Gastroesophageal sphincter (tissue), 4 donors: ENCODE data around the gene HAPSTR1. TPM values are rescaled to one million over a fixed set of nuclear protein-coding genes. Genes with fewer than 3 reads are reported as not detected.
A peak's percentile ranks its signal among the peaks of the same experiment; 100 is the strongest.
"Not testable (repeated sequence)": the region's sequence is repeated elsewhere in the genome, so short reads cannot be mapped to it uniquely, and the experiment has no call there.

Experiments
- ATAC-seq: fragments of 150-250 bp; one replicate; pipeline ENCODE4 v1.9.1; 2016; ENCODE audit warnings: mild to moderate bottlenecking, moderate library complexity
- H3K27ac ChIP-seq, 4 donors: fragments of 200-600 bp; sonication (generic) in 3 of 4; 1 replicate in 3 of 4; 2 replicates in 1 of 4; pipeline ENCODE4 v1.5.1; 2016 to 2019
- H3K27me3 ChIP-seq: fragments of 200-600 bp; sonication (generic); one replicate; pipeline ENCODE4 v1.5.1; 2019
- H3K36me3 ChIP-seq, 2 donors: fragments of 200-600 bp; sonication (generic); one replicate each; pipeline ENCODE4 v1.5.1; 2019; ENCODE audit warnings: control low read depth in 1 of 2
- H3K4me1 ChIP-seq, 3 donors: fragments of 200-600 bp; sonication (generic); 1 replicate in 2 of 3; 2 replicates in 1 of 3; pipeline ENCODE4 v1.5.1; 2016 to 2019; ENCODE audit warnings: control low read depth in 2 of 3
- H3K4me3 ChIP-seq, 2 donors: fragments of 200-600 bp; sonication (generic); one replicate each; pipeline ENCODE4 v1.5.1; 2019; ENCODE audit warnings: mild to moderate bottlenecking in 1 of 2, moderate library complexity in 1 of 2
- H3K9me3 ChIP-seq, 3 donors: fragments of 200-600 bp; sonication (generic); one replicate each; pipeline ENCODE4 v1.5.1; 2017 to 2019; ENCODE audit warnings: control low read depth in 2 of 3
- EP300 ChIP-seq: sonication (generic); formaldehyde crosslinking; IDR thresholded peaks from one replicate; pipeline ENCODE4 v1.6.1; 2017; ENCODE audit warnings: antibody characterized with exemption, mild to moderate bottlenecking
- POLR2A ChIP-seq, 2 donors: fragments of 450-650 bp; IDR thresholded peaks; one replicate each; pipeline ENCODE4 v1.6.1; 2017; ENCODE audit warnings: antibody characterized with exemption in 2 of 2, mild to moderate bottlenecking in 2 of 2, moderate library complexity in 1 of 2
- POLR2AphosphoS5 ChIP-seq: sonication (generic); formaldehyde crosslinking; IDR thresholded peaks from one replicate; pipeline ENCODE4 v1.6.1; 2017; ENCODE audit warnings: antibody characterized with exemption
- WGBS, 2 donors: methylation state at CpG; one replicate each; pipeline ENCODE4 v1.1.5; 2018; ENCODE audit warnings: low coverage in 1 of 2; 5-methylcytosine and 5-hydroxymethylcytosine counted together
- total RNA-seq, 4 donors: library from RNA; depleted of rRNA; stranded (reverse); fragments of >200 nt; gene quantifications; one replicate each; pipeline ENCODE4 v1.1.0, GENCODE V29; 2016
- TF ChIP-seq, protein P1 (sequence below), 4 experiments: fragments of 200-600 bp in 2 of 4; fragments of 450-650 bp in 2 of 4; sonication (generic) in 1 of 4; IDR thresholded peaks; one replicate each; pipeline ENCODE4 v1.5.1; 2017 to 2019; ENCODE audit warnings: antibody characterized with exemption in 4 of 4, mild to moderate bottlenecking in 2 of 4, moderate library complexity in 2 of 4

The HAPSTR1 gene
- total RNA-seq, 4 donors from 2014 or later, result 58.9 to 78.3 (median 64.7) TPM

DNA sequence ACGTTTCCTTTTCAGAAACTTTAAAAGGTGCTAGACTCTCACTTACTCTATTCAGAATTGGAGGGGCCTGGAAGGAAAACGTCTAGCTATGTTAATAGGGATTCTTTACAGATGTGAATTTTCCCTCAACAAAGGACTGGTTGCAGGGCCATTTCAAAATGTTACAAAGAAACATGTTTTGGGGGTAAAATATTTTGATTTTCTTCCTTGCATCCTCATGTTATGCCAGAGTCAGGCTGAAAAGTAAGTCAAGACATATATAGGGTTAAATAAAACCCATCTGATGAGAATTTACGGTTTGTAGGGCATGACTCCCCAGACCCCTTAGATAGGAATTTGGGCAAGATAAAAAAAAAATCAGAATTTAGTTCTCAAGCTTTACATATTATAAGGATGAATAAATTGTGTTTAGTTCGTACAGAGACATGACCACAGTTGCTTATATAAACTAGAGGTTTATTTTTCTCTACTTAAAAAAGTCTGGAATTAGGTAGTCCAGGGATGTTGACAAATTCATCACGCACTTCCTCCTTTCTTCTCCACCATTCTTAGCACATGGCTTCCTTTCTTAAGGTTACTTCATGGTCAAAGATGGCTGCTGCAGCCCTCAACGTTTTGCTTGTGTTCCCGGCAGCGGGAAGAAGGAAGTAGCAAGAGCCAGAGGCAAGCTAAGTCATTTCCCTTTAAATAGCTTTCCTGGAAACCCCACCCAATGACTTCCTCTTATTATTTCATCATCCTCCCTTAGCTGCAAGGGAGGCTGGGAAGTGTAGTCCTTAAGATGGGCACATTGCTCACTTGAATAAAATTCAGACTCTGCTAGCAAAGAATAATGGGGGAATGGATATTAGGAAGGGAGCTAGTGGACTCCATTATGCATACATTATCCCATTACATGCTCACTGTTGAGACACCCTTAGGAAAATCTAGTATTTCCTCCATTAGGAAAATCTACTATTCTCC is 12.7 kb upstream of the HAPSTR1 start:
- not testable (repeated sequence) for H3K9me3 ChIP-seq, H3K4me1 ChIP-seq, H3K36me3 ChIP-seq, H3K4me3 ChIP-seq
- Histone ChIP-seq H3K27ac (peak overlapping the region in 1 of 4 donors; percentile 17), H3K27me3 (peaks cover 10% of the 10 kb centered on the region)
- ATAC-seq, result peak; percentile 78
- 57 to 80% methylated on average over 5 to 8 of the region's 8 CpGs for WGBS, 2 donors
- peak; percentile 30 for TF ChIP-seq POLR2AphosphoS5

DNA sequence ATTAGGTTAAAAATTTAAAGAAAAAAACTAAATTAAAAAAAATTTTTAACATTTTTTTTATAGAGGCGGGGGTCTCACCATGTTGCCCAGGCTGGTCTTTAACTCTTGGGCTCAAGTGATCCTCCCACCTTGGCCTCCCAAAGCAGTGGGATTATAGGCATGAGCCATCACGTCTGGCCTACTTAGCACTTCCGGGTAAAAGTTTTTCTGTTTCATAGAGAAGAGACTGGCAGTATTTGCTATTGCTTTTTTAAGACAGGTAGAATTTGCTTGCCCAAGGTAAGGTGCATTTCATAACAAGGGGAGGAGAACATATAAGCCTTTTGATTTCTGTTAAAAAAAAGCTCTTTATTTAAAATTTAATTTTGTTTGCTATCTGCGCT is 12.0 kb upstream of the HAPSTR1 start:
- Histone ChIP-seq H3K36me3 (no peaks in the 10 kb centered on the region), H3K27ac (no peak overlapping the region), H3K27me3 (peaks cover 3% of the 10 kb centered on the region), H3K4me3 (no peak overlapping the region), H3K9me3 (no peaks in the 10 kb centered on the region), H3K4me1 (no peaks in the 10 kb centered on the region)
- no peak for ATAC-seq
- TF ChIP-seq EP300 (no peak), POLR2A (IDR thresholded peaks at IDR 0.05) (no peak), POLR2AphosphoS5 (no peak)
- TF ChIP-seq, protein P1, sequence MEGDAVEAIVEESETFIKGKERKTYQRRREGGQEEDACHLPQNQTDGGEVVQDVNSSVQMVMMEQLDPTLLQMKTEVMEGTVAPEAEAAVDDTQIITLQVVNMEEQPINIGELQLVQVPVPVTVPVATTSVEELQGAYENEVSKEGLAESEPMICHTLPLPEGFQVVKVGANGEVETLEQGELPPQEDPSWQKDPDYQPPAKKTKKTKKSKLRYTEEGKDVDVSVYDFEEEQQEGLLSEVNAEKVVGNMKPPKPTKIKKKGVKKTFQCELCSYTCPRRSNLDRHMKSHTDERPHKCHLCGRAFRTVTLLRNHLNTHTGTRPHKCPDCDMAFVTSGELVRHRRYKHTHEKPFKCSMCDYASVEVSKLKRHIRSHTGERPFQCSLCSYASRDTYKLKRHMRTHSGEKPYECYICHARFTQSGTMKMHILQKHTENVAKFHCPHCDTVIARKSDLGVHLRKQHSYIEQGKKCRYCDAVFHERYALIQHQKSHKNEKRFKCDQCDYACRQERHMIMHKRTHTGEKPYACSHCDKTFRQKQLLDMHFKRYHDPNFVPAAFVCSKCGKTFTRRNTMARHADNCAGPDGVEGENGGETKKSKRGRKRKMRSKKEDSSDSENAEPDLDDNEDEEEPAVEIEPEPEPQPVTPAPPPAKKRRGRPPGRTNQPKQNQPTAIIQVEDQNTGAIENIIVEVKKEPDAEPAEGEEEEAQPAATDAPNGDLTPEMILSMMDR (IDR thresholded peaks at IDR 0.05), result no peak
- 95 to 98% methylated on average over 3 to 4 of the region's 4 CpGs for WGBS, 2 donors

DNA sequence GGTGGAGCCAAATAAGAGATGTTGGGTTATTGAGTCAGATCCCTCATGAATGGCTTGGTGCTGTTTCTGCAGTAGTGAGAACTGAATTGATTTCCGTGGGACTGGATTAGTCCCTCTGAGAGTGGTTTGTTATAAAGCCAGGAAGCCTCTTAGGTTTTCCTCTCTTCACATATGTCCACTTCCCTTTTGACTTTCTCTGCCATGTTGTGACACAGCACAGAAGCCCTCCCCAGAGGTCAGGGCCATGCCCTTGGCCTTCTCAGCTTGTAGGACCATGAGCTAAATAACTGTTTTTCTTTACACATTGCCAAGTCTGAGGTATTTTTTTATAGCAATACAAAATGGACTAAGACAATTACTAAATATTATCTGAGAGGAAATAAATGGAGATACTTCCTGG is 10.3 kb upstream of the HAPSTR1 start:
- TF ChIP-seq, protein P1 (IDR thresholded peaks at IDR 0.05), result no peak
- TF ChIP-seq EP300 (no peak), POLR2AphosphoS5 (no peak), POLR2A (IDR thresholded peaks at IDR 0.05) (no peak)

DNA sequence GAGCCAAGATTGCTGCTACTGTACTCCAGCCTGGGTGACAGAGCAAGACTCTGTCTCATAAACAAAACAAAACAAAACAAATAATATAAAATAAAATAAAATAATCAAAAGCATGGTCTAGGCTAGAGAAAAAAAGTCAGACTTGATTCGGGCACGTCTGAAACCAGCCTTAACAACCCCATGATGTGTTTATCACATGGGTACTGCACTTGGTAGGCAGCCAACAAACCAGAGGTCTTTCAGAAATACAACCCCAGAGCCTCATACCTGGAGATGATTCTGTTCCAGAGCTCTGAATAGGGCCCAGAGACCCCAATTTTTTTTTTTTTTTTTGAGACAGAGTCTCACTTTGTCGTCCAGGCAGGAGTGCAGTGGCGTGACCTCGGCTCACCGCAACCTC is 9.6 kb upstream of the HAPSTR1 start:
- Histone ChIP-seq H3K27ac (no peak overlapping the region), H3K9me3 (no peaks in the 10 kb centered on the region), H3K27me3 (no peaks in the 10 kb centered on the region), H3K4me1 (no peaks in the 10 kb centered on the region), H3K4me3 (no peak overlapping the region), H3K36me3 (no peaks in the 10 kb centered on the region)
- WGBS, 2 donors, result 71 to 78% methylated on average over 6 of the region's 6 CpGs
- TF ChIP-seq POLR2AphosphoS5, result no peak
- no peak for TF ChIP-seq EP300
- no peak for TF ChIP-seq POLR2A (IDR thresholded peaks at IDR 0.05)
- TF ChIP-seq, protein P1 (IDR thresholded peaks at IDR 0.05), result no peak
- ATAC-seq, result no peak

More for the DNA sequence above, 10.3 kb upstream of the HAPSTR1 start:
- H3K27me3 ChIP-seq, result no peaks in the 10 kb centered on the region
- no peak for ATAC-seq
- H3K9me3 ChIP-seq, result no peaks in the 10 kb centered on the region
- H3K27ac ChIP-seq, result no peak overlapping the region
- no peaks in the 10 kb centered on the region for H3K36me3 ChIP-seq
- 67 to 90% methylated on average over 1 of the region's 1 CpG for WGBS, 2 donors
- no peak overlapping the region for H3K4me3 ChIP-seq
- H3K4me1 ChIP-seq, result no peaks in the 10 kb centered on the region

DNA sequence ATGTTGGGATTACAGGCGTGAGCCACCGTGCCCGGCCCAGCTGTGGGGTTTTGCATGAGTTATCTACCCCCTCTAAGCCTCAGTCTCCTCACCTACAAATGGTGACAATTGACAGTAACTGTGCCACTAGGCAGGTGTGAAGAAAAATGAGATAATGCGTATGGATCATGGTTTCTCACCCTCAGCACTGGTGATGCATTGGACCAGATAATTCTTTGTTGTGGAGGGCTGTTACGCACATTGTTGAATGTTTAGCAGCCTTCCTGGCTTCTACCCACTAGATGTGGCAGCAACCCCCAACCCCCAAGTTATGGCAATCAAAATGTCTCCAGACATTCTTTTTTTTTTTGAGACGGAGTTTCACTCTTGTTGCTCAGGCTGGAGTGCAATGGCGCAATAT is 9.0 kb upstream of the HAPSTR1 start:
- ATAC-seq, result no peak
- TF ChIP-seq, protein P1 (IDR thresholded peaks at IDR 0.05), result no peak
- TF ChIP-seq POLR2AphosphoS5 (no peak), EP300 (no peak), POLR2A (IDR thresholded peaks at IDR 0.05) (no peak)
- H3K4me1 ChIP-seq, result no peaks in the 10 kb centered on the region
- WGBS, 2 donors, result 79 to 97% methylated on average over 4 of the region's 7 CpGs
- H3K9me3 ChIP-seq, result no peaks in the 10 kb centered on the region
- no peak overlapping the region for H3K27ac ChIP-seq
- no peaks in the 10 kb centered on the region for H3K27me3 ChIP-seq
- no peaks in the 10 kb centered on the region for H3K36me3 ChIP-seq
- H3K4me3 ChIP-seq, result no peak overlapping the region

DNA sequence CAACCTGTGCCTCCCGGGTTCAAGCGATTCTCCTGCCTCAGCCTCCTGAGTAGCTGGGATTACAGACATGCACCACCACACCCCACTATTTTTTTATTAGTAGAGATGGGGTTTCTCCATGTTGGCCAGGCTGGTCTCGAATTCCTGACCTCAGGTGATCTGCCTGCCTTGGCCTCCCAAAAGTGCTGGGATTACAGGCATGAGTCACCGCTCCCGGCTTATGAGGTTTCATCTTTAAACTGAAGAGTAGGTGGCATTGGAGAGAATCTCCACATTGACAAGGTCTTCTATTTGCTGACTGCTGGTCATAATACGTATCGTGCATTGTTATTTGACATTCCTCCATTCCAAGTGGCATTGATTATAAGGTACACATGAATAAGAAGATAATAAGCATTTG is 3.7 kb upstream of the HAPSTR1 start:
- ATAC-seq, H3K27me3 ChIP-seq, H3K27ac ChIP-seq, H3K36me3 ChIP-seq, H3K9me3 ChIP-seq, H3K4me3 ChIP-seq: not testable (repeated sequence)
- peaks cover 0 to 13% (median 3%) of the 10 kb centered on the region in 3 donors for H3K4me1 ChIP-seq
- WGBS, 2 donors, result 94 to 96% methylated on average over 4 to 5 of the region's 7 CpGs
